Prostate gland (tissue), 2 donors: Measurements from ENCODE around the gene KANSL3.

ENCODE experiments used
- CTCF ChIP-seq, 4 experiments: fragments of 200-600 bp in 2 of 4; fragments of 450-650 bp in 2 of 4; sonication (generic) in 2 of 4; IDR thresholded peaks; 1 replicate in 3 of 4; 2 replicates in 1 of 4; pipeline ENCODE4 v1.5.1; 2016 to 2019; ENCODE audit warnings: antibody characterized with exemption in 4 of 4, mild to moderate bottlenecking in 2 of 4, moderate library complexity in 2 of 4
- POLR2A ChIP-seq: fragments of 450-650 bp; IDR thresholded peaks from one replicate; pipeline ENCODE4 v1.6.1; 2016; ENCODE audit warnings: antibody characterized with exemption, mild to moderate bottlenecking
- POLR2AphosphoS5 ChIP-seq: sonication (generic); formaldehyde crosslinking; IDR thresholded peaks from one replicate; pipeline ENCODE4 v1.6.1; 2017; ENCODE audit warnings: antibody characterized with exemption

GRCh38 chr2:96664366-96664925 lies 26.3 kb upstream of the KANSL3 start:
- TF ChIP-seq POLR2AphosphoS5 (no peak), POLR2A (no peak), CTCF (IDR thresholded peaks at IDR 0.05) (no peak)
